ENCODE data around the gene PANX2.

Gene PANX2

GRCh38 chr22:50216684-50217520 lies 46.4 kb downstream of the PANX2 start:
- Histone ChIP-seq H3K9ac (ENCODE audit: low read length) (no peak overlapping the region), H2BK120ac (ENCODE audit: low read depth, low read length) (no peak overlapping the region)

GRCh38 chr22:50217543-50218152 lies 47.1 kb downstream of the PANX2 start:
- Histone ChIP-seq H3K9ac (ENCODE audit: low read length) (no peak overlapping the region), H3K79me1 (replicated peaks; ENCODE audit: low read length, poor library complexity, severe bottlenecking) (peaks cover 22% of the 10 kb centered on the region), H2AK5ac (ENCODE audit: low read length, severe bottlenecking) (no peak overlapping the region), H4K8ac (ENCODE audit: low read length) (no peak overlapping the region), H3K4ac (ENCODE audit: low read depth in 1 of 2, low read length in 2 of 2) (no peak overlapping the region), H4K91ac (ENCODE audit: low read length) (no peak overlapping the region), H2BK15ac (ENCODE audit: low read depth, poor library complexity, severe bottlenecking) (no peak overlapping the region), H3K36me3 (ENCODE audit: control insufficient read depth in 1 of 2, insufficient read depth in 2 of 2, low read depth in 1 of 2, low read length in 2 of 2) (peaks cover 91 to 93% of the 10 kb centered on the region in 2 experiments), H3K27me3 (ENCODE audit: control insufficient read depth in 1 of 2, insufficient read depth in 1 of 2, low read length in 2 of 2) (no peaks in the 10 kb centered on the region), H3K4me1 (ENCODE audit: control insufficient read depth, insufficient read depth, low read depth, low read length) (peaks cover 10% of the 10 kb centered on the region), H3K27ac (ENCODE audit: low read length, poor library complexity, severe bottlenecking) (no peak overlapping the region), H3K4me3 (ENCODE audit: insufficient read depth in 1 of 2, low read depth in 1 of 2, low read length in 2 of 2) (no peak overlapping the region), H3K4me2 (ENCODE audit: low read length, poor library complexity, severe bottlenecking) (no peak overlapping the region), H2BK5ac (ENCODE audit: low read depth, low read length, poor library complexity, severe bottlenecking) (no peak overlapping the region), H3K18ac (ENCODE audit: low read depth in 1 of 2, low read length in 2 of 2) (no peak overlapping the region), H2AFZ (ENCODE audit: low read depth, low read length) (no peak overlapping the region), H3K9me3 (ENCODE audit: control insufficient read depth, low read length) (no peaks in the 10 kb centered on the region), H2BK120ac (ENCODE audit: low read depth, low read length) (no peak overlapping the region), H2BK12ac (ENCODE audit: low read length in 2 of 2) (no peak overlapping the region), H3K14ac (ENCODE audit: low read length in 2 of 2) (no peak overlapping the region), H3K23ac (ENCODE audit: low read length in 2 of 2) (no peak overlapping the region)
- 92% methylated on average over 21 of the region's 21 CpGs for WGBS
- no peak for DNase-seq

More at GRCh38 chr22:50216684-50217520, 46.4 kb downstream of the PANX2 start:
- H3K36me3 ChIP-seq (ENCODE audit: control insufficient read depth in 1 of 2, insufficient read depth in 2 of 2, low read depth in 1 of 2, low read length in 2 of 2): peaks cover 88 to 93% of the 10 kb centered on the region in 2 experiments
- no peak overlapping the region for H3K4ac ChIP-seq (ENCODE audit: low read depth in 1 of 2, low read length in 2 of 2)
- H3K9me3 ChIP-seq (ENCODE audit: control insufficient read depth, low read length): no peaks in the 10 kb centered on the region
- H2AK5ac ChIP-seq (ENCODE audit: low read length, severe bottlenecking): no peak overlapping the region
- no peak overlapping the region for H3K4me3 ChIP-seq (ENCODE audit: insufficient read depth in 1 of 2, low read depth in 1 of 2, low read length in 2 of 2)
- H2BK15ac ChIP-seq (ENCODE audit: low read depth, poor library complexity, severe bottlenecking): no peak overlapping the region
- H3K23ac ChIP-seq (ENCODE audit: low read length in 2 of 2): no peak overlapping the region
- no peak overlapping the region for H4K91ac ChIP-seq (ENCODE audit: low read length)
- DNase-seq: no peak
- peaks cover 24% of the 10 kb centered on the region for H3K79me1 ChIP-seq (replicated peaks; ENCODE audit: low read length, poor library complexity, severe bottlenecking)
- H2BK5ac ChIP-seq (ENCODE audit: low read depth, low read length, poor library complexity, severe bottlenecking): no peak overlapping the region
- H3K4me2 ChIP-seq (ENCODE audit: low read length, poor library complexity, severe bottlenecking): no peak overlapping the region
- 98% methylated on average over 57 of the region's 57 CpGs for WGBS
- no peaks in the 10 kb centered on the region for H3K27me3 ChIP-seq (ENCODE audit: control insufficient read depth in 1 of 2, insufficient read depth in 1 of 2, low read length in 2 of 2)
- H3K4me1 ChIP-seq (ENCODE audit: control insufficient read depth, insufficient read depth, low read depth, low read length): peaks cover 8% of the 10 kb centered on the region
- H4K8ac ChIP-seq (ENCODE audit: low read length): no peak overlapping the region
- H2BK12ac ChIP-seq (ENCODE audit: low read length in 2 of 2): no peak overlapping the region
- no peak overlapping the region for H2AFZ ChIP-seq (ENCODE audit: low read depth, low read length)
- H3K14ac ChIP-seq (ENCODE audit: low read length in 2 of 2): no peak overlapping the region
- no peak overlapping the region for H3K18ac ChIP-seq (ENCODE audit: low read depth in 1 of 2, low read length in 2 of 2)
- H3K27ac ChIP-seq (ENCODE audit: low read length, poor library complexity, severe bottlenecking): no peak overlapping the region

GRCh38 chr22:50218153-50218995 lies 47.8 kb downstream of the PANX2 start:
- Histone ChIP-seq H3K79me1 (replicated peaks; ENCODE audit: low read length, poor library complexity, severe bottlenecking) (peaks cover 21% of the 10 kb centered on the region), H4K8ac (ENCODE audit: low read length) (no peak overlapping the region), H3K27ac (ENCODE audit: low read length, poor library complexity, severe bottlenecking) (no peak overlapping the region), H2BK12ac (ENCODE audit: low read length in 2 of 2) (no peak overlapping the region), H3K9ac (ENCODE audit: low read length) (no peak overlapping the region), H2AK5ac (ENCODE audit: low read length, severe bottlenecking) (no peak overlapping the region), H2BK120ac (ENCODE audit: low read depth, low read length) (no peak overlapping the region), H3K27me3 (ENCODE audit: control insufficient read depth in 1 of 2, insufficient read depth in 1 of 2, low read length in 2 of 2) (no peaks in the 10 kb centered on the region), H3K18ac (ENCODE audit: low read depth in 1 of 2, low read length in 2 of 2) (no peak overlapping the region), H3K36me3 (ENCODE audit: control insufficient read depth in 1 of 2, insufficient read depth in 2 of 2, low read depth in 1 of 2, low read length in 2 of 2) (peaks cover 91 to 93% of the 10 kb centered on the region in 2 experiments), H2BK5ac (ENCODE audit: low read depth, low read length, poor library complexity, severe bottlenecking) (no peak overlapping the region), H4K91ac (ENCODE audit: low read length) (no peak overlapping the region), H3K4ac (ENCODE audit: low read depth in 1 of 2, low read length in 2 of 2) (no peak overlapping the region), H2BK15ac (ENCODE audit: low read depth, poor library complexity, severe bottlenecking) (no peak overlapping the region), H3K4me3 (ENCODE audit: insufficient read depth in 1 of 2, low read depth in 1 of 2, low read length in 2 of 2) (no peak overlapping the region), H3K14ac (ENCODE audit: low read length in 2 of 2) (no peak overlapping the region), H3K4me2 (ENCODE audit: low read length, poor library complexity, severe bottlenecking) (no peak overlapping the region), H2AFZ (ENCODE audit: low read depth, low read length) (no peak overlapping the region), H3K23ac (ENCODE audit: low read length in 2 of 2) (no peak overlapping the region), H3K4me1 (ENCODE audit: control insufficient read depth, insufficient read depth, low read depth, low read length) (peaks cover 10% of the 10 kb centered on the region), H3K9me3 (ENCODE audit: control insufficient read depth, low read length) (no peaks in the 10 kb centered on the region)
- no peak for DNase-seq
- WGBS: 92% methylated on average over 43 of the region's 43 CpGs
